Effector memory CD8-positive, alpha-beta T cell (primary cell): ENCODE data around the gene SOD2.
A peak's percentile ranks its signal among the peaks of the same experiment; 100 is the strongest.
"Not testable (repeated sequence)": the region's sequence is repeated elsewhere in the genome, so short reads cannot be mapped to it uniquely, and the experiment has no call there.

Experiments
- ATAC-seq: fragments of 150-1000 bp; cut with Tn5 transposase; replicated peaks from 2 replicates; pipeline ENCODE4 v1.10.0; 2021; ENCODE audit warnings: mild to moderate bottlenecking, moderate library complexity
- DNase-seq, 3 experiments: peaks; one replicate each; pipeline ENCODE4 v3.0.0; 2021
- H3K27ac Mint-ChIP-seq, 2 donors: one replicate each; pipeline ENCODE4 v1.8.0; 2022; ENCODE audit warnings: mild to moderate bottlenecking in 2 of 2, mixed read lengths in 2 of 2, moderate library complexity in 2 of 2
- H3K27me3 Mint-ChIP-seq, 2 donors: one replicate each; pipeline ENCODE4 v1.8.0; 2022; ENCODE audit warnings: mixed read lengths in 2 of 2
- H3K36me3 Mint-ChIP-seq: one replicate; pipeline ENCODE4 v1.8.0; 2022; ENCODE audit warnings: mild to moderate bottlenecking, moderate library complexity, mixed read lengths; ENCODE audit not compliant: insufficient read depth
- H3K4me1 Mint-ChIP-seq, 2 donors: one replicate each; pipeline ENCODE4 v1.8.0; 2022; ENCODE audit warnings: low read depth in 2 of 2, mixed read lengths in 2 of 2
- H3K4me3 Mint-ChIP-seq, 2 donors: one replicate each; pipeline ENCODE4 v1.8.0; 2022; ENCODE audit warnings: mild to moderate bottlenecking in 2 of 2, mixed read lengths in 2 of 2, moderate library complexity in 2 of 2
- H3K9me3 Mint-ChIP-seq, 2 donors: one replicate each; pipeline ENCODE4 v1.8.0; 2022; ENCODE audit warnings: mixed read lengths in 2 of 2

The SOD2 gene

DNA sequence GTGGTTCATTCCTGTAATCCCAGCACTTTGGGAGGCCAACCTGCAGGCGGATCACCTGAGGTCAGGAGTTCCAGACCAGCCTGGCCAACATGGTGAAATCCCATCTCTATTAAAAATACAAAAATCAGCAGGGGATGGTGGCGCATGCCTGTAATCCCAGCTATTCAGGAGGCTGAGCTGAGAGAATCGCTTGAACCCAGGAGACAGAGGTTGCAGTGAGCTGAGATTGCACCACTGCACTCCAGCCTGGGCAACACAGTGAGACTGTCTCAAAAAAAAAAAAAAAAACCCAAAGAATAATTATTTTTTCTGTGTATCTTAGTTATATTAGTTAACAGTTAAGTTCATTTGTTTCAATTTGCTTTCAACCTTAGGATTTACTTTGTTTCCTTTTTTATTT lies 32.2 kb upstream of the SOD2 start:
- not testable (repeated sequence) for H3K4me3 Mint-ChIP-seq, ATAC-seq, H3K27ac Mint-ChIP-seq, H3K9me3 Mint-ChIP-seq, DNase-seq, H3K27me3 Mint-ChIP-seq
- Mint-ChIP-seq H3K4me1 (peaks cover 25 to 39% of the 10 kb centered on the region in 2 donors), H3K36me3 (peaks cover 27% of the 10 kb centered on the region)

DNA sequence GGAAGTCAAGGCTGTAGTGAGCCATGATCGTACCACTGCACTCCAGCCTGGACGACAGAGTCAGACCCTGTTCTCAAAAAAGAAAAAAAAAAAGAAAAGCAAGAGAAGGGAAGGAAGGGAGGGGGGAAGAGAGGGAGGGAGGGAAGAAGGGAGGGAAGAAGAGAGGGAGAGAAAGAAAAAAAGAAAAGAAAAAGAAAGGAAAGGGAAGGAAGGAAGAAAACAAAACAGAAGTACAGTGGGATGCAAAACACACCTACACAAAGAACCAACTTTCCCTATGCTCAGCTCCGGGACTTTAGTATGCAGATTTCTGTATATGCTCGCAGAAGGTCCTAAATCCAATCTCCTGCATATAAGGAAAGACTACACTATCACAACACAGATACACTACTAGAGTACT lies 31.7 kb upstream of the SOD2 start:
- Mint-ChIP-seq H3K4me1 (peaks cover 22 to 39% of the 10 kb centered on the region in 2 donors), H3K27ac (peak overlapping the region in 1 of 2 donors; percentile 79), H3K9me3 (no peaks in the 10 kb centered on the region), H3K4me3 (no peak overlapping the region), H3K27me3 (no peaks in the 10 kb centered on the region), H3K36me3 (peaks cover 27% of the 10 kb centered on the region)
- DNase-seq (no peak), ATAC-seq (no peak)

- peaks cover 20% of the 10 kb centered on the region for H3K36me3 Mint-ChIP-seq
- no peak for ATAC-seq
- peaks cover 12 to 23% of the 10 kb centered on the region in 2 donors for H3K4me1 Mint-ChIP-seq
- no peak overlapping the region for H3K27ac Mint-ChIP-seq
- H3K27me3 Mint-ChIP-seq: no peaks in the 10 kb centered on the region
- no peak for DNase-seq
- H3K9me3 Mint-ChIP-seq: no peaks in the 10 kb centered on the region
- H3K4me3 Mint-ChIP-seq: no peak overlapping the region
Observed at GRCh38 chr6:159723259-159723658, 30.2 kb upstream of the SOD2 start.

DNA sequence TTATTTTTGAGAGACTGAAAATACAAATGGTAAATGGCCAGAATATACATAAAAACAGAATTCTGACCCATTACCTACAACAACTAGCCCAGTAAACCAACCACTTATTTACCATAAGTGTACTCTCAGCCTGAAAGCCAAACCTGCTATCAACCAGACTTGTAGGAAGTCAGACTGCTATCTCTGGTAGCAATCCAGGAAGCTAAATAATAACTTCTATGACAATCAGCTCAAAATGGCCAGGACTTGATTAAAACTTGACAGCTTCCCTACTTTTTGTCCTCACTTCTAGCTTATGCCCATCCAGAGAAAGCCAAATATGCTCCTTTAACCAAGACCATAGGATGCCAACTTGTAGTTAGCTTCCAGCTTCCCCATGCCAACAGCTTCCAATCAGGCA lies 29.6 kb upstream of the SOD2 start:
- Mint-ChIP-seq H3K4me3 (no peak overlapping the region), H3K36me3 (peaks cover 17% of the 10 kb centered on the region), H3K4me1 (peaks cover 11 to 22% of the 10 kb centered on the region in 2 donors), H3K27ac (no peak overlapping the region), H3K27me3 (no peaks in the 10 kb centered on the region), H3K9me3 (no peaks in the 10 kb centered on the region)
- no peak for ATAC-seq
- DNase-seq: no peak

GRCh38 chr6:159721981-159722380 lies 28.9 kb upstream of the SOD2 start:
- not testable (repeated sequence) for H3K27ac Mint-ChIP-seq, DNase-seq
- H3K36me3 Mint-ChIP-seq: peaks cover 12% of the 10 kb centered on the region

GRCh38 chr6:159720708-159721107 lies 27.7 kb upstream of the SOD2 start:
- no peak overlapping the region for H3K4me3 Mint-ChIP-seq
- no peaks in the 10 kb centered on the region for H3K9me3 Mint-ChIP-seq
- DNase-seq: peak; percentile 44 to 50 (median 49)
- peak; percentile 80 for ATAC-seq
- H3K27ac Mint-ChIP-seq: no peak overlapping the region
- peaks cover 3 to 12% of the 10 kb centered on the region in 2 donors for H3K4me1 Mint-ChIP-seq
- H3K27me3 Mint-ChIP-seq: no peaks in the 10 kb centered on the region
- H3K36me3 Mint-ChIP-seq: peaks cover 2% of the 10 kb centered on the region

More at GRCh38 chr6:159721981-159722380, 28.9 kb upstream of the SOD2 start:
- not testable (repeated sequence) for H3K27me3 Mint-ChIP-seq, ATAC-seq, H3K4me3 Mint-ChIP-seq, H3K9me3 Mint-ChIP-seq
- H3K4me1 Mint-ChIP-seq: peaks cover 11 to 22% of the 10 kb centered on the region in 2 donors

- DNase-seq (no peak), ATAC-seq (no peak)
- H3K9me3 Mint-ChIP-seq: no peaks in the 10 kb centered on the region
- H3K4me3 Mint-ChIP-seq: no peak overlapping the region
- no peaks in the 10 kb centered on the region for H3K27me3 Mint-ChIP-seq
- H3K27ac Mint-ChIP-seq: no peak overlapping the region
- H3K4me1 Mint-ChIP-seq: peaks cover 0 to 12% of the 10 kb centered on the region in 2 donors
- no peaks in the 10 kb centered on the region for H3K36me3 Mint-ChIP-seq
Observed at GRCh38 chr6:159719287-159719686, 26.2 kb upstream of the SOD2 start.

DNA sequence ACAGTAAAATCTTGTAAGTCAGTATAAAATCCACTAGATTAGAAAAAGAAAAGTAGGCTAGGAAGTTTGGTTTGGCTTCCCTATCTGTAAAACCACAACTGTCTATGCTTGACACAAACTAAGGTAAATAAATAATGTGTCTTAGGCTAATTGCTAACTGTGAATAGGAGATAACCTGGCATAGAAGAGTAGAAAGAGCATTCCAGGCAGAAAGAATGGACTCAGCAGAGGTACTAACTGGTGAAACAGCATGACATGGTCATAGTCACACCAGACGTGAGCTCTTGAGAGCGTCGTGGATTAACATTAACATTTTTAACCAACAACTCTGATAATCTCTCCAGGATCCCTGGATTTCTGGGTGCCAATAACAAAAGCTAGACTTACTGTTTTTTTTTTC lies 25.6 kb upstream of the SOD2 start:
- Mint-ChIP-seq H3K27me3 (no peaks in the 10 kb centered on the region), H3K36me3 (no peaks in the 10 kb centered on the region), H3K4me3 (no peak overlapping the region), H3K27ac (no peak overlapping the region), H3K9me3 (no peaks in the 10 kb centered on the region), H3K4me1 (peaks cover 0 to 8% of the 10 kb centered on the region in 2 donors)
- no peak for ATAC-seq
- DNase-seq: no peak

DNA sequence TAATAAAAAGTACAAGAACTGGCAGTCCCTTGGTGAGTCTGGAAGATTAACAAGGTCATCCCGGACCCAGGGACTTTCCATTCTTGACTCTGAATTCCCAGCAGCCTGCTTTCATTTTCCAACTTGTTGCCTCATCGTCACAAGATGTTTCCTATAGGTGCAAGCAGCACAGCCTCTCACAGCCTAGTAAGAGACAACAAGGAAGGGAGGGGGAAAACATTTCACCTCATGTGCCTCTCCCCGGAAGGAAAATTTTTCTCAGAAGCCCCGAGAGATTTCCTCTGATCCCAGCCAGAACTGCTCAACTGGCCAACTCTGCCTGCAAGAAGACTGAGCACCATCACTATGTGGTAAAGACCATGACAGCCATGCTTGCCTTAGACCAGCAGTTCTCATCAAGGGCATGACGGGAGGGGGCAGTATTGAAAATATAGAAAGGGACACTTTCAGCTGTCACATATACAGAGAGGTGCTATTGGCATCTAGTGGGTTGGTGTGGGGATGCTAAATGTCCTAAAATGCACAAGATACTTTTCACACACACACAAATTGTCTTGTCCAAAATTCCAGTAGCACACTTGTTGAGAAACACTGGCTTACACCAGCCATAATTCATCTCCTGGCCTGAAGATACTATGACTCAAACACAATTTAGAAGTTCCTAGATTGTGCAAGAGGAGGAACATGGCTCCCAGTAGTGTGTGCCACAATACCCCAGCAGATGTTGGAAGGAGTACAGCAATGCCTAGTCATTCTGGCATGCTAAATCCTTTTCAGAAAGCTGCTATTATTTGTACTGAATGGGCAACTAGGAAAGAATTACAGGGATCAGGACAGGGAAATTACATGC lies 23.4 kb upstream of the SOD2 start:
- Mint-ChIP-seq H3K4me1 (no peaks in the 10 kb centered on the region), H3K4me3 (no peak overlapping the region), H3K36me3 (no peaks in the 10 kb centered on the region), H3K27me3 (no peaks in the 10 kb centered on the region), H3K9me3 (no peaks in the 10 kb centered on the region), H3K27ac (no peak overlapping the region)
- DNase-seq (no peak), ATAC-seq (no peak)

GRCh38 chr6:159715605-159716004 lies 22.6 kb upstream of the SOD2 start:
- Mint-ChIP-seq H3K9me3 (no peaks in the 10 kb centered on the region), H3K27ac (no peak overlapping the region), H3K4me1 (no peaks in the 10 kb centered on the region)

DNA sequence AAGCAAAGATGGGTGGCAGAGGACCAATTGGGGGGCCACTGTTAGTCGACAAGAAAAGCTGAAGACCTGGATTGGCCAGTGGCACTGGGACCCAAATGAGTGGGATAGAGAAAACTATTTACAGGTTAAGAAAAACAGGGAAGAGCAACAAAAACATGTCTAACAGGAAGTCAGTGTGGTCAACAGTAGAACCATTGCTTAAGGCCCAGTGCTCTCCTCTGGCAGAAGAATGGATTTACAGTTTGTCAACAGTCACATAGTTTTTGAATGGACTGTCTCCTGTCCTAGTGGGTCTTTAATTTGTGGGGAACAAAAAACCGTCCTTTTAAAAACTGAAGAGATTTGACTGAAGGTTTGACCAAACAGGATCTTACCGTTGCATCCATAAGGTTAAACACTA lies 22.1 kb upstream of the SOD2 start:
- Mint-ChIP-seq H3K36me3 (no peaks in the 10 kb centered on the region), H3K27ac (no peak overlapping the region), H3K9me3 (no peaks in the 10 kb centered on the region), H3K4me3 (no peak overlapping the region), H3K4me1 (no peaks in the 10 kb centered on the region), H3K27me3 (no peaks in the 10 kb centered on the region)
- no peak for ATAC-seq
- no peak for DNase-seq

More at GRCh38 chr6:159715605-159716004, 22.6 kb upstream of the SOD2 start:
- Mint-ChIP-seq H3K4me3 (no peak overlapping the region), H3K36me3 (no peaks in the 10 kb centered on the region), H3K27me3 (no peaks in the 10 kb centered on the region)
- ATAC-seq: no peak
- DNase-seq: no peak

- Mint-ChIP-seq H3K9me3 (no peaks in the 10 kb centered on the region), H3K4me3 (no peak overlapping the region), H3K36me3 (no peaks in the 10 kb centered on the region), H3K27me3 (no peaks in the 10 kb centered on the region), H3K4me1 (no peaks in the 10 kb centered on the region), H3K27ac (no peak overlapping the region)
- no peak for ATAC-seq
- DNase-seq: no peak
Observed at GRCh38 chr6:159714404-159714803, 21.4 kb upstream of the SOD2 start.

GRCh38 chr6:159713984-159714383 lies 20.9 kb upstream of the SOD2 start:
- Mint-ChIP-seq H3K4me3 (no peak overlapping the region), H3K4me1 (no peaks in the 10 kb centered on the region), H3K27ac (no peak overlapping the region), H3K36me3 (no peaks in the 10 kb centered on the region), H3K9me3 (no peaks in the 10 kb centered on the region), H3K27me3 (no peaks in the 10 kb centered on the region)
- no peak for ATAC-seq
- no peak for DNase-seq

DNA sequence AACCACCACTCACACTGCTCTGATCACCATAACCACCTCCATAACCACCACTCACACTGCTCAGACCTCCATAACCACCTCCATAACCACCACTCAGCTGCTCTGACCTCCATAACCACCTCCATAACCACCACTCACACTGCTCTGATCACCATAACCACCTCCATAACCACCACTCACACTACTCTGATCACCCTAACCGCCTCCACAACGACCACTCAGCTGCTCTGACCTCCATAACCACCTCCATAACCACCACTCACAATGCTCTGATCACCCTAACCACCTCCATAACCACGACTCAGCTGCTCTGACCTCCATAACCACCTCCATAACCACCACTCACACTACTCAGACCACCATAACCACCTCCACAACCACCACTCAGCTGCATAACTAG lies 19.3 kb upstream of the SOD2 start:
- H3K9me3 Mint-ChIP-seq, H3K27me3 Mint-ChIP-seq, DNase-seq, H3K27ac Mint-ChIP-seq, H3K4me3 Mint-ChIP-seq, ATAC-seq, H3K36me3 Mint-ChIP-seq, H3K4me1 Mint-ChIP-seq: not testable (repeated sequence)
